SK-N-SH (cell line): ENCODE results near the gene CCDC60. TPM values are rescaled to one million over a fixed set of nuclear protein-coding genes. Genes with fewer than 3 reads are reported as not detected.

Experiments
- CTCF ChIA-PET: fragments of 300-600, 350-600 bp; formaldehyde crosslinking; extraction: SDS; loops from one replicate; lab custom pipeline; 2021; lab: Yijun Ruan, JAX
- POLR2A ChIA-PET: fragments of 350-600 bp; sonication (Branson Sonifier 250); formaldehyde crosslinking; extraction: SDS; loops from one replicate; lab custom pipeline; 2020; ENCODE audit warnings: antibody characterized with exemption, inconsistent platforms; lab: Yijun Ruan, JAX
- DNase-seq: peaks from one replicate; pipeline ENCODE4 v3.0.0; 2012
- H2AFZ ChIP-seq: fragments of 200-600 bp; sonication (generic); 2 replicates; pipeline ENCODE4 v1.8.1; 2016; ENCODE audit warnings: antibody characterized with exemption, mild to moderate bottlenecking, low read depth
- H3F3A ChIP-seq: fragments of 200-600 bp; sonication (generic); replicated peaks from 2 replicates; pipeline ENCODE3; 2016; ENCODE audit warnings: antibody characterized with exemption, mild to moderate bottlenecking; ENCODE audit not compliant: insufficient read depth
- H3K27ac ChIP-seq, 2 experiments: fragments of 200-500 bp in 1 of 2; fragments of 200-600 bp in 1 of 2; sonication (Bioruptor generic) in 1 of 2; sonication (generic), shearing (Covaris generic) in 1 of 2; 2 replicates each; pipeline versions ENCODE4 v1.5.1 to v1.6.1; 2014 to 2016; ENCODE audit warnings: low read depth in 2 of 2, inconsistent platforms in 1 of 2, low read length in 1 of 2, mild to moderate bottlenecking in 1 of 2, mixed read lengths in 1 of 2
- H3K27me3 ChIP-seq: fragments of 200-600 bp; sonication (generic), shearing (Covaris generic); 2 replicates; pipeline ENCODE4 v1.6.1; 2016; ENCODE audit warnings: mixed run types; ENCODE audit not compliant: insufficient read depth
- H3K36me3 ChIP-seq, 2 experiments: fragments of 200-500 bp in 1 of 2; fragments of 200-600 bp in 1 of 2; sonication (Bioruptor generic) in 1 of 2; sonication (generic) in 1 of 2; replicated peaks in 1 of 2; 2 replicates each; pipeline versions ENCODE3 to v1.5.1; 2014 to 2016; ENCODE audit warnings: low read length in 1 of 2, mild to moderate bottlenecking in 1 of 2; ENCODE audit not compliant: insufficient read depth in 2 of 2, control insufficient read depth in 1 of 2
- H3K4me1 ChIP-seq, 2 experiments: fragments of 200-500 bp in 1 of 2; fragments of 200-600 bp in 1 of 2; sonication (Bioruptor generic) in 1 of 2; sonication (generic), shearing (Covaris generic) in 1 of 2; 2 replicates each; pipeline versions ENCODE4 v1.5.1 to v1.6.1; 2014 to 2016; ENCODE audit warnings: low read depth in 1 of 2, low read length in 1 of 2, mixed run types in 1 of 2; ENCODE audit not compliant: insufficient read depth in 2 of 2, control insufficient read depth in 1 of 2
- H3K4me2 ChIP-seq: fragments of 200-600 bp; sonication (generic), shearing (Covaris generic); 2 replicates; pipeline ENCODE4 v1.6.1; 2017; ENCODE audit warnings: mixed run types
- H3K4me3 ChIP-seq, 2 experiments: fragments of 200-500 bp in 1 of 2; fragments of 200-600 bp in 1 of 2; sonication (Bioruptor generic) in 1 of 2; sonication (generic), shearing (Covaris generic) in 1 of 2; 2 replicates each; pipeline versions ENCODE4 v1.5.1 to v1.8.1; 2014 to 2016; ENCODE audit warnings: low read depth in 2 of 2, inconsistent platforms in 1 of 2, low read length in 1 of 2, mild to moderate bottlenecking in 1 of 2, mixed read lengths in 1 of 2, moderate library complexity in 1 of 2
- H3K79me2 ChIP-seq: fragments of 200-600 bp; sonication (generic); 2 replicates; pipeline ENCODE4 v1.8.1; 2017; ENCODE audit warnings: mild to moderate bottlenecking; ENCODE audit not compliant: insufficient read depth
- H3K9ac ChIP-seq: fragments of 200-600 bp; sonication (generic); 2 replicates; pipeline ENCODE4 v1.6.1; 2017; ENCODE audit warnings: mixed run types
- H3K9me2 ChIP-seq: fragments of 200-600 bp; sonication (generic); 2 replicates; pipeline ENCODE4 v1.6.1; 2017; ENCODE audit warnings: mixed run types
- H3K9me3 ChIP-seq: fragments of 200-600 bp; sonication (generic); 2 replicates; pipeline ENCODE4 v1.6.1; 2017; ENCODE audit warnings: mixed run types, mild to moderate bottlenecking, moderate library complexity
- H4K20me1 ChIP-seq: fragments of 200-600 bp; sonication (generic); 2 replicates; pipeline ENCODE4 v1.6.1; 2017; ENCODE audit warnings: mild to moderate bottlenecking, mixed run types; ENCODE audit not compliant: insufficient read depth
- CHD2 ChIP-seq: fragments of 150-350 bp; IDR thresholded peaks from 2 replicates; pipeline ENCODE4 v1.6.1; 2018; ENCODE audit warnings: low read length; ENCODE audit not compliant: partially characterized antibody
- ELF1 ChIP-seq: IDR thresholded peaks from 2 replicates; pipeline ENCODE4 v1.4.0; 2012
- EZH2phosphoT487 ChIP-seq: fragments of 200-600 bp; sonication (generic); IDR thresholded peaks from 2 replicates; pipeline ENCODE4 v1.6.1; 2017; ENCODE audit warnings: low read depth, mixed run types, mild to moderate bottlenecking, antibody characterized with exemption, moderate library complexity, borderline replicate concordance
- FOSL2 ChIP-seq: IDR thresholded peaks from 2 replicates; pipeline ENCODE4 v1.4.0; 2012; ENCODE audit warnings: low read depth, mild to moderate bottlenecking, moderate library complexity, borderline replicate concordance
- GABPA ChIP-seq: IDR thresholded peaks from 2 replicates; pipeline ENCODE4 v1.4.0; 2012; ENCODE audit warnings: low read depth, mild to moderate bottlenecking
- GATA2 ChIP-seq: sonication (generic); formaldehyde crosslinking; IDR thresholded peaks from 2 replicates; pipeline ENCODE4 v1.5.0; 2020; ENCODE audit warnings: mild to moderate bottlenecking, missing genetic modification reagents
- IRF3 ChIP-seq: fragments of 150-350 bp; IDR thresholded peaks from 2 replicates; pipeline ENCODE4 v1.6.1; 2016; ENCODE audit warnings: mild to moderate bottlenecking, low read depth, low read length
- JUND ChIP-seq: IDR thresholded peaks from 2 replicates; pipeline ENCODE4 v1.4.0; 2012
- MAX ChIP-seq: IDR thresholded peaks from 2 replicates; pipeline ENCODE4 v1.4.0; 2012; ENCODE audit warnings: low read depth
- MXI1 ChIP-seq: IDR thresholded peaks from 2 replicates; pipeline ENCODE4 v1.6.1; 2012; ENCODE audit warnings: mild to moderate bottlenecking, low read depth, low read length, improper control_type of control experiment
- NFIC ChIP-seq: IDR thresholded peaks from 2 replicates; pipeline ENCODE4 v1.4.0; 2012; ENCODE audit warnings: borderline replicate concordance
- NRF1 ChIP-seq: IDR thresholded peaks from 2 replicates; pipeline ENCODE4 v1.6.1; 2012; ENCODE audit warnings: low read depth, mild to moderate bottlenecking, low read length
- PBX3 ChIP-seq: IDR thresholded peaks from 2 replicates; pipeline ENCODE4; 2012
- POLR2AphosphoS5 ChIP-seq: IDR thresholded peaks from 2 replicates; pipeline ENCODE4 v1.6.1; 2012; ENCODE audit warnings: low read depth, low read length
- RCOR1 ChIP-seq: fragments of 150-350 bp; IDR thresholded peaks from 2 replicates; pipeline ENCODE4 v1.6.1; 2017; ENCODE audit warnings: antibody characterized with exemption, low read length
- RFX5 ChIP-seq: IDR thresholded peaks from 2 replicates; pipeline ENCODE4 v1.6.1; 2012; ENCODE audit warnings: mild to moderate bottlenecking, improper control_type of control experiment, low read length
- SIN3A ChIP-seq: IDR thresholded peaks from 2 replicates; pipeline ENCODE4 v1.6.1; 2012; ENCODE audit warnings: low read depth, mild to moderate bottlenecking, low read length, moderate library complexity, borderline replicate concordance
- SMC3 ChIP-seq: IDR thresholded peaks from 2 replicates; pipeline ENCODE4 v1.6.1; 2012; ENCODE audit warnings: low read depth, low read length, improper control_type of control experiment
- TEAD4 ChIP-seq: IDR thresholded peaks from 2 replicates; pipeline ENCODE4 v1.4.0; 2012; ENCODE audit warnings: mild to moderate bottlenecking, borderline replicate concordance; ENCODE audit not compliant: insufficient read depth
- YY1 ChIP-seq: IDR thresholded peaks from 2 replicates; pipeline ENCODE4 v1.4.0; 2012; ENCODE audit warnings: low read depth, mild to moderate bottlenecking
- ZBTB33 ChIP-seq: IDR thresholded peaks from 2 replicates; pipeline ENCODE4 v1.4.0; 2012; ENCODE audit warnings: low read depth, borderline replicate concordance
- WGBS: methylation state at CpG from one replicate; pipeline ENCODE4 v1.1.6; 2017; ENCODE audit warnings: low lambda C conversion rate; 5-methylcytosine and 5-hydroxymethylcytosine counted together
- polyA plus RNA-seq, 3 experiments: library from polyadenylated mRNA; depleted of rRNA; stranded (reverse); fragments of >200 nt; gene quantifications; 2 replicates each; pipeline ENCODE4 v1.2.3, GENCODE V29; 2012
- TF ChIP-seq, protein P1 (sequence below): IDR thresholded peaks from 2 replicates; pipeline ENCODE4 v1.4.0; 2012; ENCODE audit warnings: low read depth, borderline replicate concordance
- TF ChIP-seq, protein P2 (sequence below): IDR thresholded peaks from 2 replicates; pipeline ENCODE4 v1.6.1; 2012; ENCODE audit warnings: mild to moderate bottlenecking, low read depth, low read length, moderate library complexity

The CCDC60 gene
- polyA plus RNA-seq, 1 of the 3 experiments (the other 2 are of a cell fraction), result not detected

- TF ChIP-seq, protein P1, sequence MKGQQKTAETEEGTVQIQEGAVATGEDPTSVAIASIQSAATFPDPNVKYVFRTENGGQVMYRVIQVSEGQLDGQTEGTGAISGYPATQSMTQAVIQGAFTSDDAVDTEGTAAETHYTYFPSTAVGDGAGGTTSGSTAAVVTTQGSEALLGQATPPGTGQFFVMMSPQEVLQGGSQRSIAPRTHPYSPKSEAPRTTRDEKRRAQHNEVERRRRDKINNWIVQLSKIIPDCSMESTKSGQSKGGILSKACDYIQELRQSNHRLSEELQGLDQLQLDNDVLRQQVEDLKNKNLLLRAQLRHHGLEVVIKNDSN, result no peak
- TF ChIP-seq YY1 (no peak), SIN3A (no peak), NFIC (no peak)
These were observed 91.1 kb downstream of the CCDC60 start (continued) for GRCh38 chr12:119425623-119426022.

GRCh38 chr12:119431151-119431550 is 96.6 kb downstream of the CCDC60 start:
- no peaks in the 10 kb centered on the region for H4K20me1 ChIP-seq
- no peak overlapping the region for H3K4me3 ChIP-seq
- no peaks in the 10 kb centered on the region for H3K27me3 ChIP-seq
- TF ChIP-seq GABPA (no peak), NRF1 (no peak), TEAD4 (no peak), MXI1 (no peak), RFX5 (no peak), GATA2 (no peak), ELF1 (no peak), MAX (no peak), EZH2phosphoT487 (no peak), CHD2 (no peak), PBX3 (no peak), JUND (no peak), FOSL2 (no peak), POLR2AphosphoS5 (no peak), RCOR1 (no peak), IRF3 (no peak), ZBTB33 (no peak), SMC3 (no peak)
- TF ChIP-seq, protein P2, sequence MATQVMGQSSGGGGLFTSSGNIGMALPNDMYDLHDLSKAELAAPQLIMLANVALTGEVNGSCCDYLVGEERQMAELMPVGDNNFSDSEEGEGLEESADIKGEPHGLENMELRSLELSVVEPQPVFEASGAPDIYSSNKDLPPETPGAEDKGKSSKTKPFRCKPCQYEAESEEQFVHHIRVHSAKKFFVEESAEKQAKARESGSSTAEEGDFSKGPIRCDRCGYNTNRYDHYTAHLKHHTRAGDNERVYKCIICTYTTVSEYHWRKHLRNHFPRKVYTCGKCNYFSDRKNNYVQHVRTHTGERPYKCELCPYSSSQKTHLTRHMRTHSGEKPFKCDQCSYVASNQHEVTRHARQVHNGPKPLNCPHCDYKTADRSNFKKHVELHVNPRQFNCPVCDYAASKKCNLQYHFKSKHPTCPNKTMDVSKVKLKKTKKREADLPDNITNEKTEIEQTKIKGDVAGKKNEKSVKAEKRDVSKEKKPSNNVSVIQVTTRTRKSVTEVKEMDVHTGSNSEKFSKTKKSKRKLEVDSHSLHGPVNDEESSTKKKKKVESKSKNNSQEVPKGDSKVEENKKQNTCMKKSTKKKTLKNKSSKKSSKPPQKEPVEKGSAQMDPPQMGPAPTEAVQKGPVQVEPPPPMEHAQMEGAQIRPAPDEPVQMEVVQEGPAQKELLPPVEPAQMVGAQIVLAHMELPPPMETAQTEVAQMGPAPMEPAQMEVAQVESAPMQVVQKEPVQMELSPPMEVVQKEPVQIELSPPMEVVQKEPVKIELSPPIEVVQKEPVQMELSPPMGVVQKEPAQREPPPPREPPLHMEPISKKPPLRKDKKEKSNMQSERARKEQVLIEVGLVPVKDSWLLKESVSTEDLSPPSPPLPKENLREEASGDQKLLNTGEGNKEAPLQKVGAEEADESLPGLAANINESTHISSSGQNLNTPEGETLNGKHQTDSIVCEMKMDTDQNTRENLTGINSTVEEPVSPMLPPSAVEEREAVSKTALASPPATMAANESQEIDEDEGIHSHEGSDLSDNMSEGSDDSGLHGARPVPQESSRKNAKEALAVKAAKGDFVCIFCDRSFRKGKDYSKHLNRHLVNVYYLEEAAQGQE, result no peak
- TF ChIP-seq, protein P1, result no peak
- H3K9ac ChIP-seq, result no peak overlapping the region
- DNase-seq, result no peak
- no peaks in the 10 kb centered on the region for H3K36me3 ChIP-seq
- no peak overlapping the region for H3K4me2 ChIP-seq
- POLR2A ChIA-PET, result no interaction called here
- H3K27ac ChIP-seq, result no peak overlapping the region
- no peaks in the 10 kb centered on the region for H3K4me1 ChIP-seq
- no peaks in the 10 kb centered on the region for H3K79me2 ChIP-seq
- no peaks in the 10 kb centered on the region for H3K9me2 ChIP-seq
- no peaks in the 10 kb centered on the region for H3K9me3 ChIP-seq
- H2AFZ ChIP-seq, result no peak overlapping the region
- CTCF ChIA-PET, result interaction anchor here (2.7 to 6.5 kb wide), 2 partner anchors 13 to 18 kb away, joined by 12 to 47 read pairs; no protein-coding TSS in a partner anchor
- 49% methylated on average over 5 of the region's 5 CpGs for WGBS
- H3F3A ChIP-seq, result no peaks in the 10 kb centered on the region
